Heart right ventricle (tissue), 16 donors: ENCODE results near the gene AOAH. TPM values are rescaled to one million over a fixed set of nuclear protein-coding genes. Genes with fewer than 3 reads are reported as not detected.

ENCODE experiments used
- ATAC-seq, 8 donors: fragments of 200-7000 bp; cut with Tn5 transposase; one replicate each; pipeline ENCODE4 v1.9.1; 2020; ENCODE audit warnings: mild to moderate bottlenecking in 8 of 8, moderate library complexity in 8 of 8, moderate number of reproducible peaks in 1 of 8
- DNase-seq, 2 donors: peaks; one replicate each; pipeline ENCODE4 v3.0.0-alpha.2; 2020
- H3K27ac ChIP-seq, 10 donors: fragments of 200-600 bp; sonication (generic) in 2 of 10; one replicate each; pipeline versions ENCODE4 v1.5.0 to v1.8.0; 2020 to 2022; ENCODE audit warnings: mild to moderate bottlenecking in 3 of 10
- H3K27me3 ChIP-seq, 7 donors: fragments of 200-600 bp; one replicate each; pipeline ENCODE4 v1.8.0; 2021 to 2022; ENCODE audit warnings: mild to moderate bottlenecking in 2 of 7
- H3K36me3 ChIP-seq, 9 donors: fragments of 200-600 bp; sonication (generic) in 1 of 9; one replicate each; pipeline versions ENCODE4 v1.5.0 to v1.8.0; 2020 to 2022; ENCODE audit warnings: mild to moderate bottlenecking in 2 of 9
- H3K4me1 ChIP-seq, 9 donors: fragments of 200-600 bp; sonication (generic) in 1 of 9; one replicate each; pipeline versions ENCODE4 v1.5.0 to v1.8.0; 2020 to 2022; ENCODE audit warnings: mild to moderate bottlenecking in 4 of 9
- H3K4me3 ChIP-seq, 10 donors: fragments of 200-600 bp; sonication (generic) in 2 of 10; one replicate each; pipeline versions ENCODE4 v1.5.0 to v1.8.0; 2020 to 2022; ENCODE audit warnings: mild to moderate bottlenecking in 7 of 10, moderate library complexity in 2 of 10
- H3K9me3 ChIP-seq, 11 donors: fragments of 200-600 bp in 10 of 11; sonication (generic) in 2 of 11; one replicate each; pipeline versions ENCODE4 v1.5.0 to v1.8.0; 2013 to 2022; ENCODE audit warnings: mild to moderate bottlenecking in 2 of 11, control low read depth in 1 of 11, moderate library complexity in 1 of 11
- CTCF ChIP-seq, 9 donors: fragments of 200-600 bp; sonication (generic) in 2 of 9; IDR thresholded peaks; one replicate each; pipeline versions ENCODE4 v1.5.0 to v1.8.0; 2021 to 2022; ENCODE audit warnings: antibody characterized with exemption in 9 of 9, mild to moderate bottlenecking in 5 of 9, moderate library complexity in 1 of 9
- WGBS, 2 donors: extraction: QIAGEN DNeasy Blood & Tissue Kit; methylation state at CpG; one replicate each; pipeline ENCODE4 v1.1.7; 2013; ENCODE audit warnings: inconsistent platforms in 1 of 2; 5-methylcytosine and 5-hydroxymethylcytosine counted together
- intact Hi-C, 10 donors: fragments of 100-400 bp; cut with DNase I; formaldehyde crosslinking; loops; one replicate each; pipeline versions ENCODE4 v1.11.1 to v1.14.2; 2022
- polyA plus RNA-seq, 2 donors: library from polyadenylated mRNA; stranded (reverse); fragments of 200-250 nt; gene quantifications; one replicate each; pipeline ENCODE4 v1.2.3, GENCODE V29; 2013
- total RNA-seq, 10 donors: library from RNA; stranded (reverse); fragmentation: NEBNext Ultra II Directional in 3 of 10; extraction: Animal tissue kit (Norgen Biotek cat#: 25700) in 3 of 10; gene quantifications; one replicate each; pipeline versions ENCODE4 v1.2.1 to v1.2.4, GENCODE V29; 2021 to 2023
- donor health status: Arrhythmogenic right ventricular cardiomyopathy.
- donor health status: ischemic (EF 13 %, LVEDD 7.1; RV severe dilation, severe dysfunction).
- donor health status: healthy with polysubstance abuse.
- donor health status: DM: no; HTN: yes; CAD: no.
- donor health status: DM: no; HTN: no; CAD: no.
- donor health status: ischemic (EF 25% LVEDD 6.9; RV normal size, moderate dysfunction).
- donor health status: ischemic (EF 25% LVEDD 5.7; RV mildly dilated, moderate dysfunction).
- donor health status: healthy.
- donor health status: DM: yes; HTN: yes; CAD: no.
- donor health status: Ischemic cardiomyopathy.
- donor health status: ischemic (EF 35%, LVEDD 5.7; RV mildly dilated, moderate dysfunction).
- donor health status: nonischemic (EF 11% LVEDD 7.7; RV severe dilation, severe dysfunction).
- donor health status: DM: yes; HTN: yes; CAD: no.
- donor health status: PGD.
- donor health status: ischemic (EF 29% LVEDD 5.4; RV normal size, mild dysfunction).
- donor health status: nonischemic (EF 23%, LVEDD 6.1; RV moderate dilation, normal function).

Gene AOAH
- total and polyA plus RNA-seq, 12 donors: 0.70 to 19.5 (median 1.6) TPM

GRCh38 chr7:36684954-36685353, 39.3 kb downstream of the AOAH start:
- H3K36me3 ChIP-seq: peaks cover 0 to 34% (median 0%) of the 10 kb centered on the region in 9 donors
- peaks cover 0 to 8% (median 0%) of the 10 kb centered on the region in 9 donors for H3K4me1 ChIP-seq
- no peak overlapping the region for H3K4me3 ChIP-seq
- intact Hi-C loops: no loop called here
- TF ChIP-seq CTCF (IDR thresholded peaks at IDR 0.05): no peak
- 42 to 43% methylated on average over 3 of the region's 3 CpGs for WGBS, 2 donors
- no peaks in the 10 kb centered on the region for H3K9me3 ChIP-seq
- H3K27me3 ChIP-seq: no peaks in the 10 kb centered on the region
- no peak for ATAC-seq
- H3K27ac ChIP-seq: no peak overlapping the region
- no peak for DNase-seq

DNA sequence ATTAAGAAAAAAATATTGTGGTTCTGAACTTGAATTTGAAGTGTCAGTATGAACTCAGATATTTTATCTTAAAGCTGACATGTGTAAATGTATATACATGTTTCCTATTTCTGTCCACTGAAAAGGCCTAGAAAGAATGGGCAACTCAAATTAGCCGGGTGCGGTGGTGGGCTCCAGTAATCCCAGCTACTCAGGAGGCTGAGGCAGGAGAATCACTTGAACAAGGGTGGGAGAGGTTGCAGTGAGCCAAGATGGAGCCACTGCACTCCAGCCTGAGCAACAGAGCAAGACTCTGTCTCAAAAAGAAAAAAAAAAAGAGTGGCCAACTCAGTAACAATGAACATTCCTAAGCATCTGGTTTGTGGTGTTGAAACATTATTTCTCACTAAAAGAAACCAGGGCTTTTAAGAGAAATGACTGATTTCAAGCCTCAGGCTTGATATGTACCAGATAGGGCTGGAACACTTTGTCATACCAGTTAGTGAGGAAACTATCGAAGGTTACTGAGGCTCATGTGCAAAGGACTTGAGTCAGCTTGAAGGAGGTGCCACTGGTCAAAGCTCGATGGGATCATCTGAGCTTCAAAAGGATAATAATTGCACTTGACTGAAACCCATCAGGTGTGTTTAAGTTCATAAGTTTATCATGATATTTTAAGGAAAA, 40.5 kb downstream of the AOAH start:
- no peak overlapping the region for H3K27ac ChIP-seq
- H3K36me3 ChIP-seq: peaks cover 0 to 23% (median 0%) of the 10 kb centered on the region in 9 donors
- intact Hi-C loops: no loop called here
- ATAC-seq (no peak), DNase-seq (no peak)
- WGBS, 2 donors: 88 to 93% methylated on average over 4 of the region's 4 CpGs
- no peak for TF ChIP-seq CTCF (IDR thresholded peaks at IDR 0.05)
- H3K4me3 ChIP-seq: no peak overlapping the region
- no peaks in the 10 kb centered on the region for H3K27me3 ChIP-seq
- H3K9me3 ChIP-seq: no peaks in the 10 kb centered on the region
- H3K4me1 ChIP-seq: peaks cover 0 to 11% (median 0%) of the 10 kb centered on the region in 9 donors

- DNase-seq (no peak), ATAC-seq (no peak)
- WGBS, 2 donors: 87 to 88% methylated on average over 1 of the region's 1 CpG
- peaks cover 0 to 16% (median 0%) of the 10 kb centered on the region in 9 donors for H3K4me1 ChIP-seq
- H3K9me3 ChIP-seq: no peaks in the 10 kb centered on the region
- no peaks in the 10 kb centered on the region for H3K27me3 ChIP-seq
- TF ChIP-seq CTCF (IDR thresholded peaks at IDR 0.05): no peak
- peaks cover 0 to 19% (median 0%) of the 10 kb centered on the region in 9 donors for H3K36me3 ChIP-seq
- intact Hi-C loops: no loop called here
- no peak overlapping the region for H3K27ac ChIP-seq
- H3K4me3 ChIP-seq: no peak overlapping the region
These were observed 41.2 kb downstream of the AOAH start for GRCh38 chr7:36683111-36683510.

DNA sequence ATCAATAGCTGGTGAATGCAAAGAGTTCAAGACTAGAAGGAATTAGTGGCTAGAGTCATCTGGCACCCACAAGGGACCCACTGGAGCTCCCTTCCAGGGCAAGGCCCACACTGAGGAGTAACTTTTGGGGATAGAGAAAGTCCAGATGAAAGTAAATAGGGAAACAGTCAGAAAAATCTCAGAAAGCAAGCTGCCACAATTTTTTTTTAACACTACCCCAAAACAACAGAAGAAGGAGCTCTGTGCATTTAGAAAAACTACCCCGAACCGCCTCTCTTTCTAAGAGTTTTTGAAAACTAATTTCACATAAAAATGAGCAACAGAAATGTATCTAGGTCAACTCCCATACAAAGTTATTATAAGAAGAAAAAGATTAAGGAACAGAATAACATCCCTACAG, 42.2 kb downstream of the AOAH start:
- DNase-seq (no peak), ATAC-seq (no peak)
- Histone ChIP-seq H3K9me3 (no peaks in the 10 kb centered on the region), H3K27ac (no peak overlapping the region), H3K36me3 (peaks cover 0 to 14% (median 0%) of the 10 kb centered on the region in 9 donors), H3K4me1 (peaks cover 0 to 21% (median 0%) of the 10 kb centered on the region in 9 donors), H3K4me3 (no peak overlapping the region), H3K27me3 (no peaks in the 10 kb centered on the region)
- TF ChIP-seq CTCF (IDR thresholded peaks at IDR 0.05): no peak
- WGBS, 2 donors: 77 to 88% methylated on average over 2 of the region's 2 CpGs
- intact Hi-C loops: no loop called here
